Stromal cell of bone marrow (primary cell): ENCODE measurements around the gene CFAP251.
A peak's percentile ranks its signal among the peaks of the same experiment; 100 is the strongest.
"Not testable (repeated sequence)": the region's sequence is repeated elsewhere in the genome, so short reads cannot be mapped to it uniquely, and the experiment has no call there.

Source experiments
- DNase-seq: peaks from one replicate; pipeline ENCODE4 v3.0.0-alpha.2; 2012; ENCODE audit warnings: low read depth

The CFAP251 gene

GRCh38 chr12:122028165-122028904 is 109.9 kb downstream of the CFAP251 start:
- DNase-seq = no peak

DNA sequence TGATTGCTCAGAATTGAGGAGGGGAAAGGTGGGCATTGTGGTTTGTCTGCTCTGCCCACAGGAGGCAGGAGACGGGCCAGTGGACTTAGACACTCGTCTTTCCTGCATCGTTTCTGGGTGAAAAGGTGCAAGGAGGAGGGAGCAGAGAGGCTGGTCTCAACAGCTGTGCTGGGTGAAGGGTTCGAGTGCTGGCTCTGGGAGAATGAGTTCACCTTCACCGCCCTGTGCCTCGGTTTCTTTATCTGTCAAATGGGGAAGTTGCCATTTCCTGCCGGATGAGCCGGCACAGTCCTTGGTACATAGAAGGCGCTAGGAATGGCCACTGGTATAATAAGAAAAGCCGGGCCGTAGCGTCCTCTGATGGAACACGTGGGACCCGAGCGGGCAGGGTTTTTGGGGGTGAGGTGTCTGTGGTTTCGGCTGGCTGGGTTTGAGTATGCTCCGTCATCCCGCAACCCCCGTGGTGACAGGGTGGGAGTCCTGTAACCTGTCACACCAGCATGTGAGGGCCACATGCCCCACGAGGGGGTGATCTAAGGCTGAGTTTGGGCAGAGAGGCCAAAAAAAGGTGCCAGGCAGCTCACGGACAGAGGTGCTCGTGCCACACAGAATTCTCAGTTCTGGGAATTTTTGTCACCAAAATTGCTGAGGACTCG is 110.6 kb downstream of the CFAP251 start:
- no peak for DNase-seq

DNA sequence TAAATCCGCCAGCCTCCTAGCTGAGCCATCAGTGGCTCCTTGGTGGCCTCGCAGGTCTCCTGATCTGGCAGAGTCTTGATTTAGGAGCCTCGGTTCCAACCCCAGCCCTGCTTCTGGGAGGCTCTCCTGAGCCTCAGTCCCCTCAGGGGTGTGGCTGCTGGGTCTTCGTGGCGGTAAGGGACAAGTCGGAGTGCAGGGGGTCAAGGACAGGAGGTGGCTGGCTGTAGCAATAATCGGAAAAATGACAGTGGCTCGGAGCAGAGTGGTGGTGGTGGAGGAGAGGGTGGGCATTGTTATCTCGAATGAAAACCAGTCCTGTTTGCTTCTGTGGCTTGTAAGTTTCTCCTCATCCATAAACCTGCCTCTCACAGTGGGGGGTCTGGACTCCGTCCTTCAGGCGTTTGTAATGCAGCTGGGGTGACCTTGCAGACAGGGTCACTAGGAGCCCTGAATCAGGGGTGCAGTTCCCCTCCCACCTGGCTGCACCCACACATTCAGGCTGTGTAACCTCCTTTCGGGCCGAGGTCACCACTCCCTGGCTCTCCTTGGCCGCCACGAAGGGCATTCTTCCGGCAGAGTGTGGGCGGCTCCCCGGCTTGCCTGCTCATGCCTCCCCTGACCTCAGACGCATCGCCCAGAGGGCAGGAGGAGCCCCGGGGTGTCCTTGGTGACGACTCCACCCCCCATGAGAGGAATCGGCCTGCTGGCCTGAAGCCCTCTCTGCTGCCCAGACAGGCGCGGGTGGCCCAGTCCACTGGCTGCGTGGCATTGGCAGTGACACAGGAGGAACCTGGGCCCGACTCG is 111.4 kb downstream of the CFAP251 start:
- DNase-seq = no peak

DNA sequence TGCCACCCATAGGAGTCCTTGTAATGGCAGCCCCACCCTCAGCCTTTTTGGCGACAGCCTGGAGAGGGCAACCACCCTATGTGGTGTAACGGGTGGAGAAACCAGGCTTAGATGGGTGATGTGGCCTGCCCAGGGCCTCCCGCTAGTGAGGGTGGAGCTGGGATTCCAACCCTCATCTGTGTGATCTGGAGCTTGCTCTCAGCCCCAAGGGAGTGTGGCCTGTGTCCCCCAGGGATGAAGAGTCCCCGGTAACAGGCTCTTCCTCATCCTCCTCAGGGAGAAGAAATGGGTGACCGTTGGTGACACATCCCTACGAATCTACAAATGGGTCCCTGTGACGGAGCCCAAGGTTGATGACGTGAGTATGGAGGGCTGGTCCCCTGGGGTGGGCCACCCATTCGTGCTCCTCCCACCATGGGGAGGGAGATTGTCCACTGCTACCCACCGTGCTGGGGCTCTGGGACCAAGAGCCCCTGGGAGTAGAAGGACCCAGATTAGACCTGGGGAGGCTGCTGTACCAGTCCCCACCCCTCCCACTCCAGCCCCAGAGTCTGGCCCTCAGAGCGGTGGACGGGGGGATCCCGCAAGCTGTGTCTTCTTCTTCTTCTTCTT is 112.1 kb downstream of the CFAP251 start:
- DNase-seq = no peak

DNA sequence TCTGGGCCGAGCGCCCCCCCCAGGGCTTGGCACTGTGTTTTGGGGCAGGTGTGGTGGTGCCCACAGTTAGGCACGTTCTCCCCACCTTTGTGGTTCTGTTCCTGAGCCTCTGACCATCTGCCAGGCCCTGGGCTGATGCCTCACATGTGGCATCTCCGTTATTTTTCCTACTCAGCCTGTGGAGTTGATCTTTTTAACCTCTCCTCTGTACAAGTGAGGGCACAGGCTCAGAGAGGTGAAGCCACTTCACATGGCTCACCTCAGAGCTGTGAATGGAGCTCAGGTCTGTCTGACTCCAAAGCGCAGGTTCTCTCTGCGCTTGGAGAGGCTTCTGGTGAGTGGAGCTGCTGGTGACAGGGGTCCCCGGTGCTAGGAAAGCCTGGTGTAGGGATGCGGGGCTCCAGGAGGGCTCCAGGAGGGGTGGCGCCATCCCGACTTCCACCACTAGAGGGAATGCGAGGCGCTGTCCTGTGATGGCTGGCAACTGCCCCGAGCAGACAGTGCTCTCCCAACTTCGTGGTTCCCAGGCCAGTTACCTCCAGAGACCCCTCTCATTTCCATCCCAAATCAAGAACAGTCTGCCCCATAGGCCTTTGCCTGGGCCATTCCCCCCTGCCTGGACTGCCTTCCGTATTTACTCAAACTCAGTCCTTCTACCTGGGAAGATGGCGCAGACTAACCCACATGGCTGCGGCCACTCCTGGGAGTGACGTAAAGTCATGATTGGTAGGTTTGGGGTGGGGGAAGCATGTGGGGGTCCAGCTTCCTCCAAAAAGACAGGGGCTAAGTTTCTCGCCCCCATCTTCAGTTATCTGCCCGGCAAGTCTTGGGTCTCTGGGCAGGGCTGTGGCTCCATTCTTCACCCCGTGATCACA is 113.2 kb downstream of the CFAP251 start:
- no peak for DNase-seq

DNA sequence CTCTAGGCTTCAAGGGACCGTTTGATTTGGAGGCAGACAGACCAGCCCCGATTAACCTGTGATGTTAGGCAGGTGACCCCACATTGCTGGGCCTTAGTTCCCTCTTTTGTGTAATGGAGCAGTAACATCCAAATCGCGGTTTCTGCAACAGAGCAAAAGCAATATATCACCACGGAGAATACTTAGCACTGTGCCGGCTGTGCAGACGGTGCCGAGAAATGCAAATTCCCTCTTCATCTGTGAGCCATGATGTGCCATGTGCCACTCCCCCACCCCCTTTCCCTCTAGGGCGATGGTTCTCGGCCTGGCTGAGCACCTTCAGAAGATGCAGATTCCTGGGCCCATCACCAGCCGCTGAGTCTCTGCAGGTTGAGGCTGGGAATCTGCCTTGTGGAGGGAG is 114.2 kb downstream of the CFAP251 start:
- no peak for DNase-seq

DNA sequence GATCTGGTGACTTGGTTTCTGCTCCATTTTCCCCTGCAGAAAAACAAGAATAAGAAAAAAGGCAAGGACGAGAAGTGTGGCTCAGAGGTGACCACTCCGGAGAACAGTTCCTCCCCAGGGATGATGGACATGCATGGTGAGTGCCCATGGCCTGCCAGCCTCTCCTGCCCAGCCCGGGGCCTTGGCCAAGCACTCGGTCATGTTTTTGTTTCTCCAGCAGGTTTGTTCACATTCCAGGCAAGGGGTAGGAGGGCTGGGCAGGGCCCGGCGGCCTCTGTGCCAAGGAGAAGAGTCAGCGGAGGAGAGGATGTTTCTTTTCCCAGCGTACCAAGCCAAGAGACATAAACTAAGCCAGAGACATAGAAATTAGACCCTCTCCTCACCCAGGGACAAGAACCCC is 116.9 kb downstream of the CFAP251 start:
- DNase-seq = no peak

DNA sequence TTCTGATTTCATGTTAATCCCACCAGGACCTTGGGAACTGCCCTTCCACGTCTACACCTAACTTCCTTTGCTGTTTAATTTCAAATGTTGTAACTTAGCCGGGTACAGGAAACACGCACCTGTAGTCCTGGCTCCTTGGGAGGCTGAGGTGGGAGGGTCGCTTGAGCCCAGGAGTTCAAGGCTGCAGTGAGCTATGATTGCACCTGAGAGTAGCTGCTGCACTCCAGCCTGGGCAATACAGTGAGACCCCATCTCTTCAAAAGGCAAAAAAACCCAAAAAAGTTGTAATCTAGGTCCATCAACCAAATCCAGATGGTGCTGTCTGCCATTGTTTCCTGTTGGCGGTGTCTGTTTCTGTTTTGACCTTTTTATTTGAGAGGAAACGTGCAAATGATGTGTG is 117.8 kb downstream of the CFAP251 start:
- no peak for DNase-seq

GRCh38 chr12:122040579-122041386 is 122.4 kb downstream of the CFAP251 start:
- no peak for DNase-seq

DNA sequence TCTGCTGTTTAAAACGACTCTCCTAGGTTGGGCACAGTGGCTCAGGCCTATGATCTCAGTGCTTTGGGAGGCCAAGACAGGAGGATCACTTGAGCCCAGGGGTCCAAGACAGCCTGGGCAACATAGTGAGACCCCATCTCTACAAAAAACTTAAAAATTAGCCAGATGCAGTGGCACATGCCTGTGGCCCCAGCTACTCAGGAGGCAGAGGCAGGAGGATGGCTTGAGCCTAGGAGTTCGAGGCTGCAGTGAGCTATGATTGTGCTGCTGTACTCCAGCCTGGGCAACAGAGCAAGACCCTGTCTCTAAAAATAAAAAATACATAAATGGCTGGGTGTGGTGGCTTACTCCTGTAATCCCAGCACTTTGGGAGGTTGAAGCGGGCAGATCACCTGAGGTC is 123.1 kb downstream of the CFAP251 start:
- not testable (repeated sequence) for DNase-seq

GRCh38 chr12:122042910-122043309 is 124.5 kb downstream of the CFAP251 start:
- no peak for DNase-seq

DNA sequence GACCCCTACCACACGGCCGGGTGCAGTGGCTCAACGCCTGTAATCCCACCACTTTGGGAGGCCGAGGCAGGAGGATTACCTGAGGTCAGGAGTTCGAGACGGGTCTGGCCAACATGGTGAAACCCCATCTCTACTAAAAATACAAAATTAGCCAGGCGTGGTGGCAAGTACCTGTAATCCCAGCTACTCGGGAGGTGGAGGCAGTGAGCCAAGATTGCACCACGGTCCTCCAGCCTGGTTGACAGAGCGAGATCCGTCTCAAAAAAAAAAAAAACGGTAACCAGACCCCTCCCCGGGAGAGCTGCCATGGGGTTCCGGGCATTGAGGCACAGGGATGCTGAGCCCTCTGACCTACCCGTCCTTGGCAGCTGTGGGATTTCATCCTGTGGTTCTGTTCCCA is 125.1 kb downstream of the CFAP251 start:
- no peak for DNase-seq

GRCh38 chr12:122045262-122045661 is 126.9 kb downstream of the CFAP251 start:
- DNase-seq = no peak

- no peak for DNase-seq
Observed at GRCh38 chr12:122046145-122046544, 127.8 kb downstream of the CFAP251 start.

DNA sequence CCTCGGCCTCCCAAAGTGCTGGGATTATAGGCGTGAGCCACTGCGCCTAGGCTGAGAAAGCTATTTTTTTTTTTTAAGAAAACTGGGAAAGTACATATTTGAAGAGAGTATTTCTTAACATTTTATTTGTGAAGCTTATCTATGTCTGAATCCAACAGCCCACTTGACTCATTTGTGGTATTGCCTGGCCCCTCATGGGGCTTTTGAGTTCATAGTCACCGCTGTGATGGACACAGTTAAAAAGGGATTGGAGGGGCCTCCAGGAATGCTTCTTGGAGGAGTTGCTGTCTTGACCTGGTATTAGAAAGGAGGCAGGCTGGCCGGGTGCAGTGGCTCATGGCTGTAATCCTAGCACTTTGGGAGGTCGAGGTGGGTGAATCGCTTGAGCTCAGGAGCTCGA is 129.8 kb downstream of the CFAP251 start:
- DNase-seq = no peak

GRCh38 chr12:122049827-122050226 is 131.4 kb downstream of the CFAP251 start:
- DNase-seq = no peak

- DNase-seq = no peak
Observed at GRCh38 chr12:122050706-122051105, 132.3 kb downstream of the CFAP251 start.

DNA sequence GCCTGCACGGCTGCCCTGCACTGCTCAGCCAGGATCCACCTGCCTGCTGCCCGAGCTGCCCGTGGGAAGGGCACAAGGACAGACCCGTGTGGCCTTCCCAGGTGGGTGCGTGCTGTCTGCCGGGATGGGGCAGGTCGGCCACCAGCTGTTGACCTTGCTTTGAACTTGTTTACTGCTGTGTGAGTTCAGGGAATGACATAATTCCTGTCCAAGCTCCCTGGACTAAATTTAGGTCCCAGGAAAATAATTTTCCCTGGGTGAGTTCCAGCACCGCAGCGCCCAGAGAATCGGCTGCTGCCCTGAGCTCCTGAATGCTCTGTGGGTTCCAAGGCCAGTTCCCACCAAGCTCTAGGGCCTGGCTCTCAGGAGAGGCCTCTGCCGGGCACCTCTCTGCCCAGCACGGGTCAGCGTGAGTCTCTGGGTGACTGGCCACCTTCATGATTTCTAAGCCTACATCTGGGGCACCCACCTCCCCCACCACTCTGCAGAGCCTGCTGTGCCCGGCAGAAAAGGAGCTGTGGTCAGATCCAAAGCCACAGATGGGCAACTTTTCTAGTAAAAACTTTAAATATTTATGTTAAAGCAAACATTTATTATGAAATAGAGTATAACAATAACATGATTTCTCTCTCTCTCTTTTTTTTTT is 133.0 kb downstream of the CFAP251 start:
- no peak for DNase-seq

GRCh38 chr12:122052285-122052684 is 133.9 kb downstream of the CFAP251 start:
- DNase-seq = peak; percentile 30
